HEK293T (cell line): Measurements from ENCODE around the gene MAP3K8.
"Not testable (repeated sequence)": the region's sequence is repeated elsewhere in the genome, so short reads cannot be mapped to it uniquely, and the experiment has no call there.

Experiments
- CTCF ChIA-PET: fragments of 350-600 bp; formaldehyde crosslinking; extraction: SDS; loops from one replicate; lab custom pipeline; 2021; ENCODE audit warnings: antibody characterized with exemption, inconsistent platforms; lab: Yijun Ruan, JAX
- POLR2A ChIA-PET: fragments of 350-600 bp; formaldehyde crosslinking; extraction: SDS; loops from one replicate; lab custom pipeline; 2020; ENCODE audit warnings: antibody characterized with exemption, inconsistent platforms; lab: Yijun Ruan, JAX
- DNase-seq: peaks from one replicate; pipeline ENCODE4 v3.0.0; 2012; ENCODE audit warnings: mixed read lengths; ENCODE audit errors: extremely low spot score
- ARNT ChIP-seq: fragments of 450-650 bp; IDR thresholded peaks from 2 replicates; pipeline ENCODE4 v1.6.1; 2017; ENCODE audit warnings: mild to moderate bottlenecking
- BHLHE40 ChIP-seq: fragments of 450-650 bp; IDR thresholded peaks from 2 replicates; pipeline ENCODE4 v1.6.1; 2016; ENCODE audit warnings: mild to moderate bottlenecking, moderate library complexity, borderline replicate concordance
- CTBP1 ChIP-seq: fragments of 450-650 bp; IDR thresholded peaks from 2 replicates; pipeline ENCODE4 v1.6.1; 2016; ENCODE audit warnings: borderline replicate concordance
- ELF4 ChIP-seq: fragments of 450-650 bp; IDR thresholded peaks from 2 replicates; pipeline ENCODE4 v1.6.1; 2017; ENCODE audit warnings: antibody characterized with exemption
- FOXA1 ChIP-seq: fragments of 450-650 bp; IDR thresholded peaks from 2 replicates; pipeline ENCODE4 v1.6.1; 2016; ENCODE audit warnings: mild to moderate bottlenecking
- FOXK2 ChIP-seq: fragments of 450-650 bp; IDR thresholded peaks from 2 replicates; pipeline ENCODE4 v1.6.1; 2016; ENCODE audit warnings: mild to moderate bottlenecking
- FOXM1 ChIP-seq: fragments of 450-650 bp; IDR thresholded peaks from 2 replicates; pipeline ENCODE4 v1.6.1; 2017; ENCODE audit warnings: mild to moderate bottlenecking, borderline replicate concordance
- HDGF ChIP-seq: fragments of 450-650 bp; IDR thresholded peaks from 2 replicates; pipeline ENCODE4 v1.6.1; 2017; ENCODE audit warnings: antibody characterized with exemption, borderline replicate concordance
- L3MBTL2 ChIP-seq: fragments of 450-650 bp; conservative IDR thresholded peaks from 2 replicates; pipeline ENCODE4 v1.6.1; 2016; ENCODE audit warnings: mild to moderate bottlenecking
- LEF1 ChIP-seq: fragments of 450-650 bp; IDR thresholded peaks from 2 replicates; pipeline ENCODE4 v1.6.1; 2017; ENCODE audit warnings: mild to moderate bottlenecking, borderline replicate concordance
- NFRKB ChIP-seq: fragments of 450-650 bp; IDR thresholded peaks from 2 replicates; pipeline ENCODE4 v1.6.1; 2016; ENCODE audit warnings: mild to moderate bottlenecking, moderate library complexity
- PKNOX1 ChIP-seq: fragments of 450-650 bp; IDR thresholded peaks from 2 replicates; pipeline ENCODE4 v1.6.1; 2016
- SP1 ChIP-seq: fragments of 450-650 bp; IDR thresholded peaks from 2 replicates; pipeline ENCODE4 v1.6.1; 2017
- SUZ12 ChIP-seq: fragments of 450-650 bp; IDR thresholded peaks from 2 replicates; pipeline ENCODE4 v1.6.1; 2016; ENCODE audit warnings: mild to moderate bottlenecking
- TARDBP ChIP-seq: fragments of 450-650 bp; IDR thresholded peaks from 2 replicates; pipeline ENCODE4 v1.6.1; 2016
- ZNF384 ChIP-seq: fragments of 450-650 bp; IDR thresholded peaks from 2 replicates; pipeline ENCODE4 v1.6.1; 2016

Gene MAP3K8

GRCh38 chr10:30434273-30435072 is 489 bp downstream of the MAP3K8 start:
- no peak for DNase-seq
- CTCF ChIA-PET: interaction anchor here (0.8 kb wide), 1 partner anchor 147 kb away, joined by 3 read pairs; no protein-coding TSS in a partner anchor
- no peak for TF ChIP-seq L3MBTL2
- POLR2A ChIA-PET: interaction anchor here (0.8 to 2.3 kb wide), 10 partner anchors 11 to 119 kb away, joined by 3 to 13 read pairs (median 3); no protein-coding TSS in a partner anchor

GRCh38 chr10:30435073-30435422 is 1.1 kb downstream of the MAP3K8 start:
- no peak for TF ChIP-seq BHLHE40
- no peak for TF ChIP-seq PKNOX1
- no peak for TF ChIP-seq HDGF
- TF ChIP-seq LEF1: no peak
- TF ChIP-seq FOXA1: no peak
- TF ChIP-seq FOXK2: no peak
- no peak for TF ChIP-seq TARDBP
- no peak for TF ChIP-seq SUZ12
- no peak for TF ChIP-seq ELF4
- TF ChIP-seq FOXM1: no peak
- no peak for TF ChIP-seq ARNT
- no peak for TF ChIP-seq L3MBTL2
- no peak for TF ChIP-seq SP1
- no peak for TF ChIP-seq CTBP1
- no peak for TF ChIP-seq NFRKB
- no peak for TF ChIP-seq ZNF384
- CTCF ChIA-PET: interaction anchor here (0.8 kb wide), 1 partner anchor 147 kb away, joined by 3 read pairs; no protein-coding TSS in a partner anchor
- POLR2A ChIA-PET: interaction anchor here (0.8 to 1.3 kb wide), 4 partner anchors 12 to 76 kb away, joined by 3 read pairs; no protein-coding TSS in a partner anchor
- DNase-seq: no peak

- POLR2A ChIA-PET: interaction anchor here (0.8 to 1.3 kb wide), 3 partner anchors 12 to 76 kb away, joined by 3 read pairs; no protein-coding TSS in a partner anchor
- CTCF ChIA-PET, DNase-seq: not testable (repeated sequence)
Measured at GRCh38 chr10:30435499-30436167, 1.6 kb downstream of the MAP3K8 start.

GRCh38 chr10:30436191-30436611 is 2.2 kb downstream of the MAP3K8 start:
- CTCF ChIA-PET: interaction anchor here (0.6 kb wide), 1 partner anchor 90 kb away, joined by 3 read pairs; no protein-coding TSS in a partner anchor
- POLR2A ChIA-PET: no interaction called here
- no peak for TF ChIP-seq ELF4
- TF ChIP-seq CTBP1: no peak
- TF ChIP-seq TARDBP: no peak
- no peak for TF ChIP-seq SP1
- no peak for TF ChIP-seq ZNF384
- TF ChIP-seq FOXM1: no peak
- DNase-seq: no peak

- POLR2A ChIA-PET: no interaction called here
- TF ChIP-seq CTBP1: no peak
- TF ChIP-seq ELF4: no peak
- TF ChIP-seq SUZ12: no peak
- TF ChIP-seq HDGF: no peak
- TF ChIP-seq BHLHE40: no peak
- no peak for TF ChIP-seq ZNF384
- no peak for TF ChIP-seq FOXM1
- CTCF ChIA-PET: interaction anchor here (0.6 kb wide), 1 partner anchor 90 kb away, joined by 3 read pairs; no protein-coding TSS in a partner anchor
- no peak for DNase-seq
Measured at GRCh38 chr10:30436671-30437030, 2.7 kb downstream of the MAP3K8 start.

- ChIA-PET CTCF (interaction anchor here (0.6 to 1.2 kb wide), 2 partner anchors 30 to 146 kb away, joined by 3 read pairs; no protein-coding TSS in a partner anchor), POLR2A (no interaction called here)
- TF ChIP-seq ZNF384: no peak
- TF ChIP-seq SUZ12: no peak
- TF ChIP-seq PKNOX1: no peak
- no peak for TF ChIP-seq TARDBP
- no peak for TF ChIP-seq L3MBTL2
- no peak for DNase-seq
Measured at GRCh38 chr10:30437031-30437841, 3.3 kb downstream of the MAP3K8 start.
